ENCODE data around the gene ZNF695. TPM values are rescaled to one million over a fixed set of nuclear protein-coding genes. Genes with fewer than 3 reads are reported as not detected.
A peak's percentile ranks its signal among the peaks of the same experiment; 100 is the strongest.
"Not testable (repeated sequence)": the region's sequence is repeated elsewhere in the genome, so short reads cannot be mapped to it uniquely, and the experiment has no call there.

ZNF695 gene
- total RNA-seq, 3 donors from 2014 or later (not counting 1 experiment from before 2014, with no cell fraction given) = 0.10 to 0.57 TPM; not detected in 1

DNA sequence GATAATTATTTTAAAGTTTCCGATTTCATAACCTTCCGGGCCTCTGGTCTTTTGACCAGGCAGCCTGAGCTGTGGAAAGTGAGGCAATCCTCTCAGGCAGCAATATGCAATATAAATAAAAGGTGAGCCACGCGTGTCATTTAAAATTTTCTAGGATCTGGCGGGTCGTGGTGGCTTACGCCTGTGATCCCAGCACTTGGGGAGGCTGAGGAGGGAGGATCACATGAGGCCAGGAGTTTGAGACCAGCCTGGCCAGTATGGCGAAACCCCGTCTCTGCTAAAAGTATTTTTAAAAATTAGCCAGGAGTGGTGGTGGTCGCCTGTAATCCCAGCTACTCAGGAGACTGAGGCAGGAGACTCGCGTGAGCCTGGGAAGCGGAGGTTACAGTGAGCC is 546 bp upstream of the ZNF695 start:
- Histone ChIP-seq H3K9me3 (ENCODE audit: control insufficient read depth, insufficient read depth, low read length) (no peaks in the 10 kb centered on the region), H3K27ac (ENCODE audit: low read length) (no peak overlapping the region), H3K4me1 (ENCODE audit: control insufficient read depth, insufficient read depth, low read length) (peaks cover 11% of the 10 kb centered on the region), H3K4me3 (ENCODE audit: low read length) (no peak overlapping the region), H3K36me3 (ENCODE audit: control insufficient read depth, insufficient read depth, low read length) (no peaks in the 10 kb centered on the region), H3K27me3 (ENCODE audit: control insufficient read depth, insufficient read depth, low read length) (peaks cover 2% of the 10 kb centered on the region)
- ATAC-seq = no peak
- no peak for DNase-seq
- Mint-ChIP-seq H3K9me3 (peaks cover 0 to 9% of the 10 kb centered on the region in 2 donors), H3K36me3 (peaks cover 10% of the 10 kb centered on the region), H3K4me3 (peak overlapping the region; percentile 96), H3K27me3 (ENCODE audit: low read depth in 2 of 2) (peaks cover 13 to 42% of the 10 kb centered on the region in 2 donors), H3K4me1 (peaks cover 9 to 13% of the 10 kb centered on the region in 2 donors), H3K27ac (peak overlapping the region in 1 of 2 donors; percentile 26)
- intact Hi-C loops (cut with micrococcal nuclease) = no loop called here
- 90% methylated on average over 12 of the region's 13 CpGs for WGBS (ENCODE audit: insufficient coverage)
- TF ChIP-seq CTCF (IDR thresholded peaks at IDR 0.05) = no peak

DNA sequence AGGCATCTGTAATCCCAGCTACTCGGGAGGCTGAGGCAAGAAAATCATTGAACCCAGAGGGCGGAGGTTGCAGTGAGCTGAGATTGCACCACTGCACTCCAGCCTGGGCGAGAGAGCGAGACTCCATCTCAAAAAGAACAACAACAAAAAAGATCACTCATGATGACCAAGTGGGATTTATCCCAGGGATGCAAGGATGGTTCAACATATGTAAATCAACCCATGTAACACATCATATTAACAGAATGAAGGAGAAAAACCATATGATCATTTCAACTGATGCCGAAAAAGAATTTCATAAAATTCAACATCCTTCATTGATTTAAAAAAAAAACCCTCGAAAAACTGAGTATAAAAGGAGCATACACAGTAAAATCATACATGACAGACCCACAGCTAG is 3.8 kb downstream of the ZNF695 start:
- WGBS (ENCODE audit: insufficient coverage) = 93% methylated on average over 6 of the region's 6 CpGs
- H3K27me3 ChIP-seq (ENCODE audit: control insufficient read depth, insufficient read depth, low read length); ATAC-seq; intact Hi-C loops (cut with micrococcal nuclease); DNase-seq; H3K9me3 ChIP-seq (ENCODE audit: control insufficient read depth, insufficient read depth, low read length); H3K27ac Mint-ChIP-seq; H3K36me3 ChIP-seq (ENCODE audit: control insufficient read depth, insufficient read depth, low read length); H3K27ac ChIP-seq (ENCODE audit: low read length); H3K9me3 Mint-ChIP-seq; H3K4me3 Mint-ChIP-seq; H3K4me3 ChIP-seq (ENCODE audit: low read length): not testable (repeated sequence)
- Mint-ChIP-seq H3K4me1 (peaks cover 9 to 13% of the 10 kb centered on the region in 2 donors), H3K36me3 (peaks cover 25% of the 10 kb centered on the region), H3K27me3 (ENCODE audit: low read depth in 2 of 2) (peaks cover 15 to 42% of the 10 kb centered on the region in 2 donors)
- peaks cover 11% of the 10 kb centered on the region for H3K4me1 ChIP-seq (ENCODE audit: control insufficient read depth, insufficient read depth, low read length)

GRCh38 chr1:246989901-246990300 is 18.0 kb downstream of the ZNF695 start:
- Mint-ChIP-seq H3K27me3 (ENCODE audit: low read depth in 2 of 2) (no peaks in the 10 kb centered on the region), H3K4me3 (no peak overlapping the region), H3K4me1 (no peaks in the 10 kb centered on the region), H3K9me3 (peaks cover 16 to 40% of the 10 kb centered on the region in 2 donors), H3K27ac (no peak overlapping the region), H3K36me3 (peaks cover 48% of the 10 kb centered on the region)
- TF ChIP-seq CTCF (IDR thresholded peaks at IDR 0.05) = no peak
- DNase-seq = no peak
- Histone ChIP-seq H3K9me3 (ENCODE audit: control insufficient read depth, insufficient read depth, low read length) (peaks cover 24% of the 10 kb centered on the region), H3K4me1 (ENCODE audit: control insufficient read depth, insufficient read depth, low read length) (no peaks in the 10 kb centered on the region), H3K27me3 (ENCODE audit: control insufficient read depth, insufficient read depth, low read length) (no peaks in the 10 kb centered on the region), H3K36me3 (ENCODE audit: control insufficient read depth, insufficient read depth, low read length) (no peaks in the 10 kb centered on the region), H3K4me3 (ENCODE audit: low read length) (no peak overlapping the region), H3K27ac (ENCODE audit: low read length) (no peak overlapping the region)
- no peak for ATAC-seq
- WGBS (ENCODE audit: insufficient coverage) = 88% methylated on average over 1 of the region's 2 CpGs
- intact Hi-C loops (cut with micrococcal nuclease) = no loop called here

DNA sequence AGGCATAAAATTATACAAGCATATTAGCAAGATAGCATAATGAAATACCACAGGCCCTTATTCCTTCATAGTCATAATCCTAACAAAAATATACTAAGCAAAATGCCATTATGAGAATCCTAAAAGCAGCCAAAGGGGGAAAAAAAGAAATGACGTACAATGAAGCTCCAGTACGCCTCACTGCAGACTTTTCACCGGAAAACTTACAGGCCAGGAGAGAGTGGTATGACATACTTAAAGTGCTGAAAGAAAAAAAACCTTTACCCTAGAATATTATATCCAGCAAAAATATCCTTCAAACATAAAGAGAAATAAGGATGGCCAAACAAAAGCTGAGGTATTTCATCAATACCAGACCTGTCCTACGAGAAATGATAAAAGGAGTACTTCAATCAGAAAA is 19.5 kb downstream of the ZNF695 start:
- no peaks in the 10 kb centered on the region for H3K4me1 ChIP-seq (ENCODE audit: control insufficient read depth, insufficient read depth, low read length)
- DNase-seq = no peak
- H3K36me3 ChIP-seq (ENCODE audit: control insufficient read depth, insufficient read depth, low read length) = no peaks in the 10 kb centered on the region
- TF ChIP-seq CTCF (IDR thresholded peaks at IDR 0.05) = no peak
- WGBS (ENCODE audit: insufficient coverage) = 100% methylated on average over 1 of the region's 4 CpGs
- no peak overlapping the region for H3K27ac ChIP-seq (ENCODE audit: low read length)
- H3K4me1 Mint-ChIP-seq = no peaks in the 10 kb centered on the region
- H3K27me3 ChIP-seq (ENCODE audit: control insufficient read depth, insufficient read depth, low read length) = no peaks in the 10 kb centered on the region
- no peak overlapping the region for H3K27ac Mint-ChIP-seq
- H3K4me3 Mint-ChIP-seq = no peak overlapping the region
- H3K4me3 ChIP-seq (ENCODE audit: low read length) = no peak overlapping the region
- no peaks in the 10 kb centered on the region for H3K27me3 Mint-ChIP-seq (ENCODE audit: low read depth in 2 of 2)
- H3K9me3 ChIP-seq (ENCODE audit: control insufficient read depth, insufficient read depth, low read length) = peaks cover 28% of the 10 kb centered on the region
- peaks cover 62% of the 10 kb centered on the region for H3K36me3 Mint-ChIP-seq
- peaks cover 19 to 45% of the 10 kb centered on the region in 2 donors for H3K9me3 Mint-ChIP-seq
- intact Hi-C loops (cut with micrococcal nuclease) = no loop called here
- ATAC-seq = no peak

Data from natural killer cell (primary cell).